ENCODE data around the gene KBTBD13. TPM values are rescaled to one million over a fixed set of nuclear protein-coding genes. Genes with fewer than 3 reads are reported as not detected.
"Not testable (repeated sequence)": the region's sequence is repeated elsewhere in the genome, so short reads cannot be mapped to it uniquely, and the experiment has no call there.

KBTBD13 gene
- total and polyA plus RNA-seq, 4 experiments from 2014 or later = not detected

DNA sequence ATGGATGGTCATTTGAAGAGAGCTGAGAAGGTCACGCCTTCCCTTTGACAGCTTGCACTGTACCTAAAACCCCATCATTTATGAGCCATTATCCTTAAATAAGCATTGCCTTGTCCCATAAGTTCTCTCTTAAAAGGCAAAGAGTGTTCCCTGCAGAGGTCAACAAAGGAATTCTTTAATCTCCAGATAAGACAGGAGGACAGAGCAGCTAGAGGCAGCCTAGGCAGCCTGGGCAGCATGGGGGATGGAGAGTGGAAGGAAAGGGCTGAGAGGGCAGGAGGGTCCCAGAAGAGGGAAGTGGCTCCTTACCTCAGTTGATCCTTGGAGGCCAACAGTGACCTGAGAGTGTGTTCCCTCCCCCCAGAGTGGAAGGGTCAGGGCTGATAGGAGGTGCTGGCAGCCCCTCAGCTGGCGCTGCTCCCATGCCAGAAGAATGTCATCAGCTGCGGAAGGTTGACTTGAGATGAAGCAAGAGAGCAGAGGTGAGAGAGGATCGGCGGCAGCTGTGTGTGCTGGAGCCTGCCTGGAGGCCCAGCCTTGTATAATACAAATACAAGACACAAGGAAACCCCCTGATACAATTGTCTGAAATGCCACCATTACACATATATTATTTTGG, 12.8 kb downstream of the KBTBD13 start:
- Histone ChIP-seq H3K27ac (ENCODE audit: low read depth, low read length) (no peak overlapping the region), H3K27me3 (ENCODE audit: insufficient read depth, low read length) (no peaks in the 10 kb centered on the region), H3K4me3 (ENCODE audit: low read length in 2 of 2) (no peak overlapping the region), H3K4me1 (ENCODE audit: insufficient read depth, low read length) (no peaks in the 10 kb centered on the region), H3K36me3 (ENCODE audit: insufficient read depth, low read length) (no peaks in the 10 kb centered on the region), H3K9me3 (ENCODE audit: control insufficient read depth in 1 of 2, low read length in 2 of 2) (no peaks in the 10 kb centered on the region)
- Mint-ChIP-seq H3K27me3 (peaks cover 0 to 2% of the 10 kb centered on the region in 2 donors), H3K4me3 (no peak overlapping the region), H3K36me3 (peaks cover 0 to 1% of the 10 kb centered on the region in 2 donors), H3K9me3 (no peaks in the 10 kb centered on the region), H3K27ac (peak overlapping the region in 2 of 7 donors; percentile 44 to 72), H3K4me1 (no peaks in the 10 kb centered on the region)
- ChIA-PET CTCF (ENCODE audit: partially characterized antibody) (no interaction called here), POLR2A (ENCODE audit: partially characterized antibody) (no interaction called here)
- intact Hi-C loops (cut with micrococcal nuclease) = no loop called here
- no peak for DNase-seq

DNA sequence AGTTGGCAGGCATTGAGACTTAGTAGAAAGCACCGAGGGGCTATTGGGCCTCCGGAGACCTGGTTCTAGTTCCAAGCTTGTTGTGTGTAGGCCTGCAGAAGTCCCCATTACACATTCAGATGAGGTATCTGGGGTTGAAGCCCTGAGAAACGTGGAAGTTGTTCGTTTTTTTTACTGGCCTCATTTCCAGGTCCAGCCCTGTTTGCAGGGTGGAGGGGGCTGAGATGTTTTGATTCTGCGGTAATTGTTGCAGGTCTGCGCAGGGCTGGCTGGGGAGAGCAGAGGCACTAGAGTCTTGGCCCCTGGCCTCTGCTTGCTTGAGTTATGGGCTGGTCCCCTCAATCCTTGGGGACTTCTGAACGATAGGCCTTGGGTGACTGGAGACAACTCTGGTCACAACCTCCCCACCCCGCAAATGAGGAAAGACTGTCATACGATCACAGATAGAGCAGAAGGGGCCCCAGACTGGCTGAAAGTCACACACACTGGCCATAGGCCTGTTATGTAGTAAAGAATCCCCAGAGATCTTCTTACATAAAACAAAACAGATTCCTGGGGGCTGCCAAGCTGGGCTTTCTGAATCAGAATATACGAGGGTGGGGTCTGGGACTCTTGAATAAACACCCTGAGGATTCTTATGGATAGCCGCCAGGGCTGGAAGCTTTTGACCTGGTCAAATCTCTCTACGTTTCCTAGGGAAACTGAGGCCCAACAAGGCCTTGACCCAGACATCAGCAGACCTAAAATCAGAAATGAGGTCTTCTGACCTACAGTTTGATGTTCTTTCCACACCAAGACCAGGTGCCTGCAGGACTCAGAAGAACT, 15.6 kb downstream of the KBTBD13 start:
- ChIA-PET CTCF (ENCODE audit: partially characterized antibody) (interaction anchor here (0.6 kb wide), 1 partner anchor 202 kb away, joined by 3 read pairs; no protein-coding TSS in a partner anchor), POLR2A (ENCODE audit: partially characterized antibody) (no interaction called here)
- peaks cover 1 to 11% of the 10 kb centered on the region in 2 donors for H3K36me3 Mint-ChIP-seq
- no peak overlapping the region for H3K4me3 Mint-ChIP-seq
- Histone ChIP-seq H3K36me3 (ENCODE audit: insufficient read depth, low read length) (no peaks in the 10 kb centered on the region), H3K27ac (ENCODE audit: low read depth, low read length) (no peak overlapping the region), H3K27me3 (ENCODE audit: insufficient read depth, low read length) (no peaks in the 10 kb centered on the region), H3K4me1 (ENCODE audit: insufficient read depth, low read length) (no peaks in the 10 kb centered on the region), H3K9me3 (ENCODE audit: control insufficient read depth in 1 of 2, low read length in 2 of 2) (no peaks in the 10 kb centered on the region), H3K4me3 (ENCODE audit: low read length in 2 of 2) (no peak overlapping the region)
- H3K27me3 Mint-ChIP-seq = no peaks in the 10 kb centered on the region
- peak overlapping the region in 1 of 7 donors; percentile 52 for H3K27ac Mint-ChIP-seq
- H3K9me3 Mint-ChIP-seq = no peaks in the 10 kb centered on the region
- intact Hi-C loops (cut with micrococcal nuclease) = no loop called here
- no peak for DNase-seq
- H3K4me1 Mint-ChIP-seq = no peaks in the 10 kb centered on the region

DNA sequence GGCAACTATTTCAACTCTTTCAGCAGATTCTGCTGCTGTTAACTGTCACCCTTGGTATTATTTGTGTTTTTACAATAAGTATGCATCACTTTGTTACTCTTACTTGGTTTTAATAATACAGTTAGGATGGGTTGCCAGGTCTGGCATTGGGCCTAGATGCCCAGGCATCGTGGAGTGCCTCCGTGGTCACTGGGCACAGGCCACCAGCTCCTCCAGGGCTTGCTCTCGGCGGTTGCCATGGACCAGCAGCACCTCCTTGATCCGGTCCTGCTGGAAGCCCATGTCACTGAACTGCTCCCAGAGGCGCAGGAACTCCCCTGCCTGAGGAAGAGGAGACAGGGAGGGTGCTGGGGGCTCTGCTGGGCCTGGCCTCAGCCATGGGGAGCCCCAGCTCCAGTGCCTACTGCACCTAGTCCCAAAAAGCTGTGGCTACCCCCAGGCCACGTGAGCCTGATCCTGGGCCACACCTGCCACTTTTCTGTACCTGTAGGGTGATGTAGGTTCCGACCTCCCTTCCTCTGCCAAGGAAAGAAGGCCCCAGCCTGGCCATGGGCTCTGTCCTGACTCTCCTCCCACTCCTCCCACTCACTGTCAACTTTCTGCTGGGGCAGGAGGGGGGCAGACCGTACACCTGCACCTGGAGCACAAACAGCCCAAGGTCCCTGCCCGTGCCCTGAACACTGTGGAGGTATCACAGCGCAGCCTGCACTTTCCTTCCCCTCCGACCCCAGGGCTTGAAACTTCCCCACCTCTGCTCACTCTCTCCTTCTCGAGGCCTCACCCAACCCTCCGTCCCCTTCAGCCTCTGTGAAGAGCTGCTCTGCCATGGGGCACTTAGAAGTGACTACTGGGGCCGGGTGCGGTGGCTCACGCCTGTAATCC, 16.6 kb downstream of the KBTBD13 start:
- Histone ChIP-seq H3K9me3 (ENCODE audit: control insufficient read depth in 1 of 2, low read length in 2 of 2) (no peaks in the 10 kb centered on the region), H3K27ac (ENCODE audit: low read depth, low read length) (no peak overlapping the region), H3K4me3 (ENCODE audit: low read length in 2 of 2) (no peak overlapping the region), H3K27me3 (ENCODE audit: insufficient read depth, low read length) (no peaks in the 10 kb centered on the region), H3K36me3 (ENCODE audit: insufficient read depth, low read length) (no peaks in the 10 kb centered on the region), H3K4me1 (ENCODE audit: insufficient read depth, low read length) (no peaks in the 10 kb centered on the region)
- H3K9me3 Mint-ChIP-seq = no peaks in the 10 kb centered on the region
- no peak overlapping the region for H3K27ac Mint-ChIP-seq
- no peaks in the 10 kb centered on the region for H3K4me1 Mint-ChIP-seq
- CTCF ChIA-PET (ENCODE audit: partially characterized antibody) = no interaction called here
- POLR2A ChIA-PET (ENCODE audit: partially characterized antibody) = no interaction called here
- DNase-seq = no peak
- intact Hi-C loops (cut with micrococcal nuclease) = no loop called here
- no peak overlapping the region for H3K4me3 Mint-ChIP-seq
- no peaks in the 10 kb centered on the region for H3K27me3 Mint-ChIP-seq
- H3K36me3 Mint-ChIP-seq = peaks cover 10 to 21% of the 10 kb centered on the region in 2 donors

DNA sequence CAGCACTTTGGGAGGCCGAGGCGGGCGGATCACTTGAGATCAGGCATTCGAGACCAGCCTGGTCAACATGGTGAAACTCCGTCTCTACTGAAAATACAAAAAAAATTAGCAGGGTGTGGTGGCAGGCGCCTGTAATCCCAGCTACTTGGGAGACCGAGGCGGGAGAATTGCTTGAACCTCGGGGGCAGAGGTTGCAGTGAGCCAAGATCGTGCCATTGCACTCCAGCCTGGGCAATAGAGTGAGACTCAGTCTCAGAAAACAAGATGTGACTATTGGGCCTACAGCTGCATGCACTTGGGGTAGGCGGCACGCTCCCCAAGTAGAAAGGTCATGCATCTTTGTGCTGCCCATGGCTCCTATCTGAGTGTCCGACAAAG, 17.2 kb downstream of the KBTBD13 start:
- CTCF ChIA-PET (ENCODE audit: partially characterized antibody) = not testable (repeated sequence)

DNA sequence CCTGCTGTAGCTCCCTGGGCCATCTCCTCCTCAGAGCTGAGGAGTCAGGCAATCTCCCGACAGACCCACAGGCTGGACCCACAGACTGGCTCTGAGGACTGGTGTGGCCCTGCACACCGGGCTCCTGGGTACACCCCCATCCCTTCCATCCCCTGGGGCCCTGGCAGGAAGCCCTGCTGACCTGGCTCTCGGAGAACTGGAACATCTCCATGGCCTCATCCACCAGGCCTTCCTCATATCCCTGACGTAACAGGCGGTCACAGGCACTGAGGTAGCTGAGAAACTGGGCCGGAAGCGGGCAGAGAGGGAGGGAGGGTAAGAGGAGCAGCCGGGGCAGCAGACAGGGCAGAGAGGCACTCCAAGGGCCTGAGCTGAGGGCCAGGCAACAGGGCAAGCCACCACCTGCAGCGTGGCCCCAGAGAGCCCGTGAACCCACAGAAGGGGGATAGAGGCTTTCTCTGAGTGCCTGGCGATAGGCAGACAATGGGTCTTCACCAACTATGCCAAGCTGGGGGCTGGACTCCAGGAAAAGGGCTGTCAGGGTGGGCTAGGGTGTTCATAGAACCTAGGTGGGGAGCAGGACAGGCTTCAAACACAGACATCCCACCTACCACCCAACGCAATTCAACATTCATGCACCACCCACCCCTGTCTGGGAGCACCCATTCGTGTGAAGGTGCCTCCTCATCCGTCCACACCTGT, 17.9 kb downstream of the KBTBD13 start:
- no peaks in the 10 kb centered on the region for H3K4me1 Mint-ChIP-seq
- H3K27me3 Mint-ChIP-seq = no peaks in the 10 kb centered on the region
- Histone ChIP-seq H3K9me3 (ENCODE audit: control insufficient read depth in 1 of 2, low read length in 2 of 2) (no peaks in the 10 kb centered on the region), H3K36me3 (ENCODE audit: insufficient read depth, low read length) (peaks cover 12% of the 10 kb centered on the region), H3K4me1 (ENCODE audit: insufficient read depth, low read length) (no peaks in the 10 kb centered on the region), H3K27me3 (ENCODE audit: insufficient read depth, low read length) (no peaks in the 10 kb centered on the region), H3K27ac (ENCODE audit: low read depth, low read length) (no peak overlapping the region), H3K4me3 (ENCODE audit: low read length in 2 of 2) (no peak overlapping the region)
- intact Hi-C loops (cut with micrococcal nuclease) = no loop called here
- peak overlapping the region in 1 of 7 donors; percentile 12 for H3K27ac Mint-ChIP-seq
- H3K36me3 Mint-ChIP-seq = peaks cover 20 to 32% of the 10 kb centered on the region in 2 donors
- ChIA-PET POLR2A (ENCODE audit: partially characterized antibody) (no interaction called here), CTCF (ENCODE audit: partially characterized antibody) (no interaction called here)
- no peaks in the 10 kb centered on the region for H3K9me3 Mint-ChIP-seq
- DNase-seq = no peak
- peak overlapping the region in 1 of 8 donors; percentile 32 for H3K4me3 Mint-ChIP-seq

More for the DNA sequence above, 17.2 kb downstream of the KBTBD13 start:
- intact Hi-C loops (cut with micrococcal nuclease); H3K4me1 ChIP-seq (ENCODE audit: insufficient read depth, low read length); DNase-seq; H3K9me3 ChIP-seq (ENCODE audit: control insufficient read depth in 1 of 2, low read length in 2 of 2); H3K27ac ChIP-seq (ENCODE audit: low read depth, low read length); H3K27me3 Mint-ChIP-seq; POLR2A ChIA-PET (ENCODE audit: partially characterized antibody); H3K9me3 Mint-ChIP-seq; H3K4me3 ChIP-seq (ENCODE audit: low read length in 2 of 2); H3K27ac Mint-ChIP-seq; H3K27me3 ChIP-seq (ENCODE audit: insufficient read depth, low read length); H3K4me1 Mint-ChIP-seq; H3K4me3 Mint-ChIP-seq; H3K36me3 ChIP-seq (ENCODE audit: insufficient read depth, low read length): not testable (repeated sequence)
- H3K36me3 Mint-ChIP-seq = peaks cover 17 to 27% of the 10 kb centered on the region in 2 donors

DNA sequence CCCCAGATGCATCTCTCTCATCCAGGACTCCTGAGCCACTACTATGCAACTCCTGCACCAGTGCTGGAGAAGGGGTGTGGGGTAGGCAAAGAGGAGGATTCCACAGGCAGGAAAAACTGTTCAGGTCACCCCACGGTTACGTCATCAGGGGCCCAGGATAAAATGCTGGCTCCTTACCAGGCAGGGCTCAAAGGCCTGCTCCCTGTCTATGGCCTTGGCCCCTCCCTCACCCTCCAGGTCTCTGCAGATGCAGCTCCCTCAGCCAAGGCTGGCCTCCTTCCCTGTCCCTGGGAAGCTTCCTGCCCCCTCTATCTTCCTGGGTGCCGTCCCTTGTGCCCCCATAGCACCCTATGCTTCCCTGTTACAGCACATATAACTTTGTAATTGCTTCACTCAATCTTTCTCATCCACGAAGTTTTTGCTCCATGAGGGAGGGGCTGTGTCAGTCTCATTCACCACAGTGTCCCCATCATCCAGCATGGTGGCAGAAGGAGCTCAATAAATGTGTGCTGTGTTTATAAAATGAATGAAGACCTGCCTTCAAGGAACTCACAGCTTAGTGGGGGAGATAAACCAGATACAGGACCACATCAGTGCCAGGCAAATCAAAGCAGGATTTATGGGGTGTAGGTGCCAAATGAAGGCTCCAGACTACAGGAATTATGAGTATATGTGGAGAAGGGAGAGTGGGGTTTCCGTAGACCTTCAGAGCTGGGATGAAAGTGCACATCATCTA, 18.6 kb downstream of the KBTBD13 start:
- Mint-ChIP-seq H3K4me3 (no peak overlapping the region), H3K4me1 (no peaks in the 10 kb centered on the region), H3K27ac (peak overlapping the region in 3 of 7 donors; percentile 12 to 46 (median 36)), H3K36me3 (peaks cover 20 to 36% of the 10 kb centered on the region in 2 donors), H3K9me3 (no peaks in the 10 kb centered on the region), H3K27me3 (no peaks in the 10 kb centered on the region)
- H3K9me3 ChIP-seq (ENCODE audit: control insufficient read depth in 1 of 2, low read length in 2 of 2) = no peaks in the 10 kb centered on the region
- ChIA-PET POLR2A (ENCODE audit: partially characterized antibody) (no interaction called here), CTCF (ENCODE audit: partially characterized antibody) (interaction anchor here (0.6 kb wide), 1 partner anchor 189 kb away, joined by 3 read pairs; no protein-coding TSS in a partner anchor)
- H3K4me1 ChIP-seq (ENCODE audit: insufficient read depth, low read length) = no peaks in the 10 kb centered on the region
- peaks cover 13% of the 10 kb centered on the region for H3K36me3 ChIP-seq (ENCODE audit: insufficient read depth, low read length)
- intact Hi-C loops (cut with micrococcal nuclease) = no loop called here
- no peak overlapping the region for H3K27ac ChIP-seq (ENCODE audit: low read depth, low read length)
- no peaks in the 10 kb centered on the region for H3K27me3 ChIP-seq (ENCODE audit: insufficient read depth, low read length)
- DNase-seq = no peak
- no peak overlapping the region for H3K4me3 ChIP-seq (ENCODE audit: low read length in 2 of 2)
